HepG2 (cell line): Measurements from ENCODE around the gene NGEF. TPM values are rescaled to one million over a fixed set of nuclear protein-coding genes. Genes with fewer than 3 reads are reported as not detected.

Experiments used
- ATAC-seq: fragments of 200-7000 bp; cut with Tn5 transposase; 3 replicates; pipeline ENCODE4 v1.9.1; 2020; ENCODE audit warnings: mild to moderate bottlenecking, moderate library complexity
- BruUV-seq: library from RNA; stranded (reverse); fragments of 400-500 nt; replicated peaks from 2 replicates; lab custom pipeline; 2021; lab: Mats Ljungman, UMichigan
- CTCF ChIA-PET: fragments of 300-600 bp; formaldehyde crosslinking; extraction: SDS; loops from one replicate; lab custom pipeline; 2021; ENCODE audit warnings: low total read pairs, inconsistent platforms, low intra/inter-chr PET ratio; lab: Yijun Ruan, JAX
- POLR2A ChIA-PET: fragments of 350-600 bp; sonication (Branson Sonifier 250); formaldehyde crosslinking; loops from one replicate; lab custom pipeline; 2020; ENCODE audit warnings: antibody characterized with exemption, inconsistent platforms; lab: Yijun Ruan, JAX
- DNase-seq: peaks from one replicate; pipeline ENCODE4 v3.0.0-alpha.2; 2015; ENCODE audit warnings: low spot score
- FAIRE-seq: peaks from 3 replicates; lab custom pipeline; 2011; peaks lifted over from hg19 to GRCh38; lab: Jason Lieb, UNC
- H2AFZ ChIP-seq: one replicate; pipeline ENCODE4 v1.6.1; 2011; ENCODE audit warnings: low read length, inconsistent platforms
- H3K27ac ChIP-seq: fragments of 300-600 bp; 3 replicates; pipeline ENCODE4 v1.8.0; 2011; ENCODE audit warnings: mixed run types, mild to moderate bottlenecking, mixed read lengths, low read length, inconsistent platforms; ENCODE audit not compliant: insufficient read depth; ENCODE audit errors: extremely low read length
- H3K27me3 ChIP-seq, 2 experiments: fragments of 200-600 bp in 1 of 2; 2 replicates in 1 of 2; 3 replicates in 1 of 2; pipeline versions ENCODE4 v1.6.0 to v1.8.0; 2011; ENCODE audit warnings: low read length in 2 of 2, mild to moderate bottlenecking in 2 of 2, moderate library complexity in 2 of 2, inconsistent platforms in 1 of 2; ENCODE audit not compliant: insufficient read depth in 2 of 2, control insufficient read depth in 1 of 2
- H3K36me3 ChIP-seq, 2 experiments: fragments of 200-600 bp in 1 of 2; replicated peaks in 1 of 2; 2 replicates in 1 of 2; 3 replicates in 1 of 2; pipeline versions ENCODE4 v1.5.1 to v1.8.0; 2011; ENCODE audit warnings: low read length in 2 of 2, inconsistent platforms in 1 of 2; ENCODE audit not compliant: insufficient read depth in 2 of 2, control insufficient read depth in 1 of 2
- H3K4me1 ChIP-seq: 2 replicates; pipeline ENCODE4 v1.5.1; 2012; ENCODE audit warnings: low read length, inconsistent platforms; ENCODE audit not compliant: insufficient read depth
- H3K4me2 ChIP-seq: 2 replicates; pipeline ENCODE4 v1.6.0; 2011; ENCODE audit warnings: low read depth, low read length, inconsistent platforms
- H3K4me3 ChIP-seq, 3 experiments: fragments of 200-600 bp in 1 of 3; sonication (generic), shearing (Covaris generic) in 1 of 3; replicated peaks in 1 of 3; 2 replicates each; pipeline ENCODE4 v1.5.1; 2011 to 2016; ENCODE audit warnings: low read length in 3 of 3, inconsistent platforms in 2 of 3, low read depth in 2 of 3, mild to moderate bottlenecking in 2 of 3, control low read depth in 1 of 3, mixed read lengths in 1 of 3; ENCODE audit not compliant: insufficient read depth in 1 of 3
- H3K79me2 ChIP-seq: one replicate; pipeline ENCODE4 v1.6.1; 2011; ENCODE audit warnings: low read length, inconsistent platforms; ENCODE audit not compliant: insufficient read depth
- H3K9ac ChIP-seq: 2 replicates; pipeline ENCODE4 v1.6.0; 2011; ENCODE audit warnings: mild to moderate bottlenecking, low read depth, low read length, inconsistent platforms; ENCODE audit not compliant: insufficient read depth
- H3K9me3 ChIP-seq: 2 replicates; pipeline ENCODE4 v1.5.1; 2012; ENCODE audit warnings: mild to moderate bottlenecking, low read length
- H4K20me1 ChIP-seq: 2 replicates; pipeline ENCODE4 v1.6.0; 2011; ENCODE audit warnings: inconsistent platforms, mild to moderate bottlenecking, low read length, moderate library complexity; ENCODE audit not compliant: insufficient read depth
- CREB1 ChIP-seq, 2 experiments: fragments of 450-650 bp in 1 of 2; IDR thresholded peaks; 2 replicates each; pipeline ENCODE4 v1.6.1; 2016 to 2017; ENCODE audit warnings: control low read depth in 1 of 2, mild to moderate bottlenecking in 1 of 2, missing compliant biosample characterization in 1 of 2, missing genetic modification characterization in 1 of 2
- FOXA1 ChIP-seq, 2 experiments: fragments of 450-650 bp in 1 of 2; sonication (generic) in 1 of 2; formaldehyde crosslinking in 1 of 2; IDR thresholded peaks; 2 replicates each; pipeline versions ENCODE4 v1.4.0 to v1.6.1; 2016 to 2020; ENCODE audit warnings: missing genetic modification reagents in 1 of 2
- IKZF4 ChIP-seq: sonication (generic); formaldehyde crosslinking; IDR thresholded peaks from 2 replicates; pipeline ENCODE4 v1.5.1; 2020; ENCODE audit warnings: borderline replicate concordance, mild to moderate bottlenecking, low read depth, missing genetic modification reagents; ENCODE audit errors: not compliant biosample characterization
- PHB2 ChIP-seq: fragments of 450-650 bp; IDR thresholded peaks from 2 replicates; pipeline ENCODE4 v1.6.1; 2018; ENCODE audit not compliant: partially characterized antibody
- RFX1 ChIP-seq: fragments of 450-650 bp; IDR thresholded peaks from 2 replicates; pipeline ENCODE4 v1.6.1; 2017
- SCMH1 ChIP-seq: sonication (generic); formaldehyde crosslinking; IDR thresholded peaks from 2 replicates; pipeline ENCODE4 v1.9.0; 2021; ENCODE audit warnings: missing genetic modification reagents, mild to moderate bottlenecking, borderline replicate concordance
- SP1 ChIP-seq, 2 experiments: fragments of 450-650 bp in 1 of 2; sonication (generic) in 1 of 2; formaldehyde crosslinking in 1 of 2; IDR thresholded peaks; 2 replicates each; pipeline versions ENCODE4 v1.4.0 to v1.6.1; 2016 to 2020; ENCODE audit warnings: missing genetic modification reagents in 1 of 2
- ZNF225 ChIP-seq: sonication (generic); formaldehyde crosslinking; IDR thresholded peaks from 2 replicates; pipeline ENCODE4 v1.4.0; 2020; ENCODE audit warnings: mild to moderate bottlenecking, missing genetic modification reagents
- ZNF282 ChIP-seq: fragments of 450-650 bp; IDR thresholded peaks from 2 replicates; pipeline ENCODE4 v1.6.1; 2018; ENCODE audit not compliant: partially characterized antibody
- ZNF670 ChIP-seq: sonication (generic); formaldehyde crosslinking; IDR thresholded peaks from 2 replicates; pipeline ENCODE4 v1.8.0; 2022; ENCODE audit warnings: mild to moderate bottlenecking, missing genetic modification reagents, borderline replicate concordance
- ZNF720 ChIP-seq: sonication (generic); formaldehyde crosslinking; IDR thresholded peaks from 2 replicates; pipeline ENCODE4 v1.4.0; 2020; ENCODE audit warnings: missing genetic modification reagents
- ZXDC ChIP-seq: sonication (generic); formaldehyde crosslinking; IDR thresholded peaks from 2 replicates; pipeline ENCODE4 v1.5.0; 2020; ENCODE audit warnings: mild to moderate bottlenecking, missing genetic modification reagents
- WGBS: methylation state at CpG from one replicate; pipeline ENCODE4 v1.1.6; 2017; ENCODE audit warnings: low lambda C conversion rate; 5-methylcytosine and 5-hydroxymethylcytosine counted together
- in situ Hi-C: cut with HindIII; loops from 2 replicates; pipeline ENCODE4 v1.10.0; 2017; ENCODE audit warnings: low pct_unique_long_range_greater_than_20kb; ENCODE audit not compliant: extremely low pct_ligation_motif_present
- intact Hi-C: fragments of 100-400 bp; cut with micrococcal nuclease; formaldehyde crosslinking; loops from one replicate; pipeline ENCODE4 v1.10.0; 2022; ENCODE audit not compliant: unreplicated experiment
- polyA plus RNA-seq, 8 experiments: library from polyadenylated mRNA; depleted of rRNA in 3 of 8; stranded (reverse) in 7 of 8; unstranded in 1 of 8; fragments of >200 nt; fragmentation: Illumina TruSeq in 4 of 8; extraction: Trizol in 4 of 8; gene quantifications; 2 replicates each; pipeline versions ENCODE4 v1.2.1 to v1.2.3, GENCODE V29; 2011 to 2016; ENCODE audit warnings: low read depth in 4 of 8, missing spikeins in 1 of 8, mixed read lengths in 1 of 8; ENCODE audit not compliant: insufficient read depth in 1 of 8
- total RNA-seq, 5 experiments: library from RNA; depleted of rRNA; stranded (reverse); fragments of >200 nt; fragmentation: Illumina TruSeq; extraction: Trizol; gene quantifications; 2 replicates each; pipeline ENCODE4 v1.2.3, GENCODE V29; 2016; ENCODE audit warnings: low read depth in 1 of 5
- TF ChIP-seq, protein P1 (sequence below): sonication (generic); formaldehyde crosslinking; conservative IDR thresholded peaks from 2 replicates; pipeline ENCODE4 v1.4.0; 2020; ENCODE audit warnings: missing genetic modification reagents
- TF ChIP-seq, protein P2 (sequence below): sonication (generic); formaldehyde crosslinking; IDR thresholded peaks from 2 replicates; pipeline ENCODE4 v1.5.0; 2020; ENCODE audit warnings: mild to moderate bottlenecking, missing genetic modification reagents

Gene NGEF
- total and polyA plus RNA-seq, 2 of the 13 experiments (the other 11 are each of a cell fraction or from before 2014, with no cell fraction given), result 14.4 to 36.9 TPM

DNA sequence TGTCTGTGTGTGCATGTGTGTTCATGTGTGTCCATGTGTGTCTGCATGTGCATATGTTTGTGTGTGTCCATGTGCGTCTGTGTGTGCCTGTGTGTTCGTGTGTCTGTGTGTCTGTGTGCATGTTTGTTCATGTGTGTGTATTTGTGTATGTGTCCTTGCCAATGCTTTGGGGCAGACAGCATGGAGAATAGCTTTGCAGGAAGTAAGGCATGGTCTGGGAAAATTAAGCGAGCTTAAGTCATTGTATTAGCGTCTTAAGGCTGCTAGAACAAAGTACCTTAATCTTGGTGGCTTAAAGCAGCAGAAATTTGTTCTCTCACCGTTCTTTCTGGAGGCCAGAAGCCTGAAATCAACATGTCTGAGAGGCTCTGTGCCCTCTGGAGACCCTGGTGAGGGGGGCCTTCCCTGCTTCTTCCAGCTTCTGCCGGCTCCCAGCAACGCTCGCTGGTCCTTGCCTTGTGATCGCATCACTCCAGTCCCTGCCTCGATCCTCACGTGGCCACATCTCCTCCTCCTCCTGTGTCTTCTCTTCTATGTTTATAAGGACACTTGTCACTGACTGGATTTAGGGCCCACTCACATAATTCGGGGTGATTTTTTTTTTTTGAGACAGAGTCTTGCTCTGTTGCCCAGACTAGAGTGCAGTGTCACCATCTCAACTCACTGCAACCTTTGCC, 23.2 kb upstream of the NGEF start (continued):
- TF ChIP-seq FOXA1 (IDR thresholded peaks at IDR 0.05) (peak; percentile 57), FOXA1 (CRISPR knock-in tag; IDR thresholded peaks at IDR 0.05) (no peak), ZNF282 (peak; percentile 45), PHB2 (peak; percentile 42), ZNF720 (CRISPR knock-in tag) (no peak), SP1 (IDR thresholded peaks at IDR 0.05) (peak; percentile 8; the same call in 1 of the 2 replicates), SP1 (CRISPR knock-in tag; IDR thresholded peaks at IDR 0.05) (no peak), CREB1 (IDR thresholded peaks at IDR 0.05) (no peak), CREB1 (CRISPR knock-in tag; IDR thresholded peaks at IDR 0.05) (no peak)

- CTCF ChIA-PET, result no interaction called here
- FAIRE-seq, result peak; percentile 74
- no peaks in the 10 kb centered on the region for H3K79me2 ChIP-seq
- TF ChIP-seq RFX1 (0 out of 2 replicates have a peak, but pooled peaks have one; percentile 8), IKZF4 (no peak), ZNF225 (no peak), ZXDC (CRISPR knock-in tag) (0 out of 2 replicates have a peak, but pooled peaks have one; percentile 27), SCMH1 (CRISPR knock-in tag) (no peak), ZNF670 (CRISPR knock-in tag) (no peak)
- TF ChIP-seq, protein P1, sequence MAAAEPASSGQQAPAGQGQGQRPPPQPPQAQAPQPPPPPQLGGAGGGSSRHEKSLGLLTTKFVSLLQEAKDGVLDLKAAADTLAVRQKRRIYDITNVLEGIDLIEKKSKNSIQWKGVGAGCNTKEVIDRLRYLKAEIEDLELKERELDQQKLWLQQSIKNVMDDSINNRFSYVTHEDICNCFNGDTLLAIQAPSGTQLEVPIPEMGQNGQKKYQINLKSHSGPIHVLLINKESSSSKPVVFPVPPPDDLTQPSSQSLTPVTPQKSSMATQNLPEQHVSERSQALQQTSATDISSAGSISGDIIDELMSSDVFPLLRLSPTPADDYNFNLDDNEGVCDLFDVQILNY (CRISPR knock-in tag), result no peak
- TF ChIP-seq, protein P2, sequence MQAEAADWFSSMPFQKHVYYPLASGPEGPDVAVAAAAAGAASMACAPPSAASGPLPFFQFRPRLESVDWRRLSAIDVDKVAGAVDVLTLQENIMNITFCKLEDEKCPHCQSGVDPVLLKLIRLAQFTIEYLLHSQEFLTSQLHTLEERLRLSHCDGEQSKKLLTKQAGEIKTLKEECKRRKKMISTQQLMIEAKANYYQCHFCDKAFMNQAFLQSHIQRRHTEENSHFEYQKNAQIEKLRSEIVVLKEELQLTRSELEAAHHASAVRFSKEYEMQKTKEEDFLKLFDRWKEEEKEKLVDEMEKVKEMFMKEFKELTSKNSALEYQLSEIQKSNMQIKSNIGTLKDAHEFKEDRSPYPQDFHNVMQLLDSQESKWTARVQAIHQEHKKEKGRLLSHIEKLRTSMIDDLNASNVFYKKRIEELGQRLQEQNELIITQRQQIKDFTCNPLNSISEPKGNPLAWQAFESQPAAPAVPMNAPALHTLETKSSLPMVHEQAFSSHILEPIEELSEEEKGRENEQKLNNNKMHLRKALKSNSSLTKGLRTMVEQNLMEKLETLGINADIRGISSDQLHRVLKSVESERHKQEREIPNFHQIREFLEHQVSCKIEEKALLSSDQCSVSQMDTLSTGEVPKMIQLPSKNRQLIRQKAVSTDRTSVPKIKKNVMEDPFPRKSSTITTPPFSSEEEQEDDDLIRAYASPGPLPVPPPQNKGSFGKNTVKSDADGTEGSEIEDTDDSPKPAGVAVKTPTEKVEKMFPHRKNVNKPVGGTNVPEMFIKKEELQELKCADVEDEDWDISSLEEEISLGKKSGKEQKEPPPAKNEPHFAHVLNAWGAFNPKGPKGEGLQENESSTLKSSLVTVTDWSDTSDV, result no peak
These were observed 22.5 kb upstream of the NGEF start for GRCh38 chr2:233035426-233036161.

More at GRCh38 chr2:233035426-233036161, 22.5 kb upstream of the NGEF start:
- Histone ChIP-seq H3K4me2 (no peak overlapping the region), H3K36me3 (no peaks in the 10 kb centered on the region), H3K9ac (no peak overlapping the region), H3K4me3 (no peak overlapping the region), H3K9me3 (no peaks in the 10 kb centered on the region), H3K27ac (no peak overlapping the region), H3K27me3 (peaks cover 10 to 35% of the 10 kb centered on the region in 2 experiments), H4K20me1 (no peaks in the 10 kb centered on the region), H2AFZ (no peak overlapping the region), H3K4me1 (peaks cover 15% of the 10 kb centered on the region)
- in situ Hi-C loops, result no loop called here
- WGBS, result 69% methylated on average over 23 of the region's 23 CpGs
- BruUV-seq, result no TSS peak
- intact Hi-C loops, result no loop called here
- ATAC-seq, result no peak
- no peak for DNase-seq
- POLR2A ChIA-PET, result interaction anchor here (1.2 kb wide), 1 partner anchor 23 kb away, joined by 3 read pairs; the partner anchor contains the start of gene NGEF
